H9 (cell line): Measurements from ENCODE around the gene MRLN. TPM values are rescaled to one million over a fixed set of nuclear protein-coding genes. Genes with fewer than 3 reads are reported as not detected.
A peak's percentile ranks its signal among the peaks of the same experiment; 100 is the strongest.

Experiments
- DNase-seq: peaks from one replicate; pipeline ENCODE4 v3.0.0-alpha.2; 2017
- H2AFZ ChIP-seq: one replicate; pipeline ENCODE4 v1.6.1; 2013; ENCODE audit warnings: mild to moderate bottlenecking, low read length, control low read depth, moderate library complexity
- H2AK5ac ChIP-seq: 2 replicates; pipeline ENCODE4 v1.6.1; 2013; ENCODE audit warnings: low read length, control low read depth, mixed read lengths; ENCODE audit not compliant: insufficient read length
- H2BK120ac ChIP-seq: one replicate; pipeline ENCODE4 v1.6.1; 2013; ENCODE audit warnings: low read depth, mild to moderate bottlenecking, low read length, control low read depth, inconsistent platforms; ENCODE audit not compliant: poor library complexity, severe bottlenecking
- H2BK12ac ChIP-seq: 2 replicates; pipeline ENCODE4 v1.6.1; 2013; ENCODE audit warnings: low read length, control low read depth, mixed read lengths, low read depth; ENCODE audit not compliant: insufficient read length
- H2BK15ac ChIP-seq: 2 replicates; pipeline ENCODE4 v1.6.1; 2013; ENCODE audit warnings: low read depth, low read length, control low read depth
- H2BK20ac ChIP-seq: one replicate; pipeline ENCODE4 v1.6.1; 2013; ENCODE audit warnings: low read depth, mild to moderate bottlenecking, low read length, control low read depth, inconsistent platforms; ENCODE audit not compliant: poor library complexity, severe bottlenecking
- H2BK5ac ChIP-seq: 2 replicates; pipeline ENCODE4 v1.6.1; 2013; ENCODE audit warnings: low read length, control low read depth, mixed read lengths; ENCODE audit not compliant: insufficient read length
- H3K14ac ChIP-seq: 2 replicates; pipeline ENCODE4 v1.6.1; 2013; ENCODE audit warnings: low read length, control low read depth; ENCODE audit not compliant: insufficient read depth
- H3K18ac ChIP-seq: 2 replicates; pipeline ENCODE4 v1.6.1; 2013; ENCODE audit warnings: low read depth, mild to moderate bottlenecking, mixed read lengths, low read length, control low read depth; ENCODE audit not compliant: insufficient read length
- H3K23ac ChIP-seq: 2 replicates; pipeline ENCODE4 v1.6.1; 2013; ENCODE audit warnings: low read length, control low read depth, mixed read lengths, low read depth; ENCODE audit not compliant: insufficient read length
- H3K23me2 ChIP-seq: 2 replicates; pipeline ENCODE4 v1.6.1; 2013; ENCODE audit warnings: low read depth, mild to moderate bottlenecking, mixed read lengths, low read length, control low read depth; ENCODE audit not compliant: insufficient read length, poor library complexity, severe bottlenecking
- H3K27ac ChIP-seq: 2 replicates; pipeline ENCODE4 v1.5.1; 2013; ENCODE audit warnings: low read length, control low read depth, mixed read lengths, low read depth; ENCODE audit not compliant: insufficient read length
- H3K27me3 ChIP-seq: 2 replicates; pipeline ENCODE4 v1.6.1; 2013; ENCODE audit warnings: low read length, control low read depth, inconsistent platforms; ENCODE audit not compliant: insufficient read depth
- H3K4ac ChIP-seq: 2 replicates; pipeline ENCODE4 v1.6.1; 2013; ENCODE audit warnings: low read depth, mild to moderate bottlenecking, control low read depth, inconsistent platforms, low read length, moderate library complexity
- H3K4me1 ChIP-seq: 2 replicates; pipeline ENCODE4 v1.6.1; 2013; ENCODE audit warnings: low read length, control low read depth, inconsistent platforms; ENCODE audit not compliant: insufficient read depth
- H3K4me2 ChIP-seq: 2 replicates; pipeline ENCODE4 v1.6.1; 2013; ENCODE audit warnings: low read length, control low read depth, mixed read lengths; ENCODE audit not compliant: insufficient read length, insufficient read depth
- H3K56ac ChIP-seq: 2 replicates; pipeline ENCODE4 v1.6.1; 2013; ENCODE audit warnings: low read depth, mild to moderate bottlenecking, mixed read lengths, low read length, control low read depth; ENCODE audit not compliant: insufficient read length
- H3K79me1 ChIP-seq: 2 replicates; pipeline ENCODE4 v1.6.1; 2013; ENCODE audit warnings: low read depth, mild to moderate bottlenecking, moderate library complexity, low read length, control low read depth, inconsistent platforms; ENCODE audit not compliant: insufficient read depth, poor library complexity, severe bottlenecking
- H3K79me2 ChIP-seq: 2 replicates; pipeline ENCODE4 v1.6.1; 2013; ENCODE audit warnings: low read length, control low read depth, inconsistent platforms; ENCODE audit not compliant: insufficient read depth
- H3K9ac ChIP-seq: 2 replicates; pipeline ENCODE4 v1.6.1; 2013; ENCODE audit warnings: low read length, control low read depth, mixed read lengths; ENCODE audit not compliant: insufficient read length; ENCODE audit errors: extremely low read depth
- H3K9me3 ChIP-seq: one replicate; pipeline ENCODE4 v1.6.1; 2013; ENCODE audit warnings: low read depth, low read length, inconsistent platforms; ENCODE audit not compliant: control insufficient read depth
- H3T11ph ChIP-seq: one replicate; pipeline ENCODE4 v1.6.1; 2013; ENCODE audit warnings: mild to moderate bottlenecking, low read length, control low read depth, inconsistent platforms
- H4K20me1 ChIP-seq: one replicate; pipeline ENCODE4 v1.6.1; 2013; ENCODE audit not compliant: control insufficient read depth, insufficient read length, insufficient read depth
- H4K5ac ChIP-seq: 2 replicates; pipeline ENCODE4 v1.6.1; 2013; ENCODE audit warnings: low read depth, mild to moderate bottlenecking, mixed read lengths, low read length, control low read depth; ENCODE audit not compliant: insufficient read length
- H4K8ac ChIP-seq: replicated peaks from 2 replicates; pipeline ENCODE4 v1.6.1; 2013; ENCODE audit warnings: low read length, control low read depth, mixed read lengths, low read depth; ENCODE audit not compliant: insufficient read length
- H4K91ac ChIP-seq: 2 replicates; pipeline ENCODE4 v1.6.1; 2013; ENCODE audit warnings: low read depth, mild to moderate bottlenecking, moderate library complexity, mixed read lengths, low read length, control low read depth; ENCODE audit not compliant: insufficient read length
- H3K27ac Mint-ChIP-seq, 3 experiments: 2 replicates in 2 of 3; 3 replicates in 1 of 3; pipeline ENCODE4 v1.8.0; 2020 to 2021; ENCODE audit warnings: mixed read lengths in 3 of 3, mild to moderate bottlenecking in 1 of 3, moderate library complexity in 1 of 3
- H3K27me3 Mint-ChIP-seq: 2 replicates; pipeline ENCODE4 v1.8.0; 2021; ENCODE audit warnings: low read depth, mild to moderate bottlenecking, moderate library complexity, mixed read lengths
- H3K36me3 Mint-ChIP-seq, 3 experiments: 2 replicates in 2 of 3; 3 replicates in 1 of 3; pipeline ENCODE4 v1.8.0; 2020 to 2021; ENCODE audit warnings: low read depth in 3 of 3, mixed read lengths in 3 of 3; ENCODE audit not compliant: insufficient read depth in 1 of 3
- H3K4me1 Mint-ChIP-seq, 2 experiments: 2 replicates each; pipeline ENCODE4 v1.8.0; 2020; ENCODE audit warnings: mixed read lengths in 2 of 2
- H3K4me3 Mint-ChIP-seq, 2 experiments: 2 replicates in 1 of 2; 3 replicates in 1 of 2; pipeline ENCODE4 v1.8.0; 2020 to 2021; ENCODE audit warnings: mild to moderate bottlenecking in 2 of 2, mixed read lengths in 2 of 2, moderate library complexity in 1 of 2
- H3K9me3 Mint-ChIP-seq, 2 experiments: 2 replicates in 1 of 2; 3 replicates in 1 of 2; pipeline ENCODE4 v1.8.0; 2020; ENCODE audit warnings: mild to moderate bottlenecking in 2 of 2, mixed read lengths in 2 of 2, moderate library complexity in 1 of 2
- CTCF ChIP-seq: fragments of 200-600 bp; sonication (generic); conservative IDR thresholded peaks from 3 replicates; pipeline ENCODE4 v1.8.0; 2021; ENCODE audit warnings: antibody characterized with exemption, mild to moderate bottlenecking
- WGBS: extraction: QIAGEN DNeasy Blood & Tissue Kit; methylation state at CpG from one replicate; pipeline ENCODE4 v1.1.7; 2013; ENCODE audit warnings: missing lambda C conversion rate, low lambda C conversion rate, mixed read lengths; ENCODE audit not compliant: insufficient read length; ENCODE audit errors: extremely low coverage; 5-methylcytosine and 5-hydroxymethylcytosine counted together
- total RNA-seq: library from RNA; stranded (reverse); gene quantifications from 2 replicates; pipeline ENCODE4 v1.2.1, GENCODE V29; 2021

The MRLN gene
- total RNA-seq, 1 experiment from 2014 or later, result not detected

DNA sequence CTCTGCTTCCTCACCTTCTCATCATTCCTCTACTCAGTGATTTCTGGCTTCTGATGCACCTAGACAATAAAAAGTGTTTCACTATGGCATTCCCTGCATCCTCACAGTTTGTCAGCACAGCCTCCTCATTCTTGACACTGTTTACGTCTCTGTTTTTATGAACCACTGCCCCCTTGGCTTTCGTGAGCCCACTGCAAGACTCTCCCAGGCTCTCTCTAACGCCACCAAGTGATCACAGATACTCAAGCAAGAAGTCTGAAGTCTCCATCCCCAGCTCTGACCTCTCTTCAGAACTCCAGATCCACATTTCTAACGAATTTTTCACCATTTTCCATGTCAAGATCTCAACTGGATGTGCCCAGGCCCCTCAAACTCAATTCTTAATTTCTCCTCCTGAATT, 52.5 kb downstream of the MRLN start:
- H3K27ac Mint-ChIP-seq, result peak overlapping the region in 1 of 3 experiments; percentile 33; a peak in 1 of 7 replicates
- no peaks in the 10 kb centered on the region for H3K9me3 ChIP-seq
- WGBS, result no CpG with 5 or more reads among the region's 4 CpGs

More for the DNA sequence above, 52.5 kb downstream of the MRLN start:
- H3K27me3 ChIP-seq, result no peaks in the 10 kb centered on the region
- no peak overlapping the region for H2BK5ac ChIP-seq
- H3K9ac ChIP-seq, result no peak overlapping the region
- H2BK20ac ChIP-seq, result no peak overlapping the region
- no peak overlapping the region for H4K5ac ChIP-seq
- no peak overlapping the region for H3T11ph ChIP-seq
- H3K79me2 ChIP-seq, result no peaks in the 10 kb centered on the region
- H3K27ac ChIP-seq, result no peak overlapping the region
- no peak overlapping the region for H2BK12ac ChIP-seq
- TF ChIP-seq CTCF, result peak; percentile 68
- Mint-ChIP-seq H3K9me3 (no peaks in the 10 kb centered on the region; a peak in 1 of 5 replicates), H3K36me3 (peaks cover 4 to 49% (median 14%) of the 10 kb centered on the region in 3 experiments; a peak in 5 of 7 replicates), H3K4me1 (peaks cover 11 to 31% of the 10 kb centered on the region in 2 experiments), H3K27me3 (no peaks in the 10 kb centered on the region), H3K4me3 (no peak overlapping the region)
- H3K79me1 ChIP-seq, result no peaks in the 10 kb centered on the region
- H3K23me2 ChIP-seq, result no peaks in the 10 kb centered on the region
- H3K23ac ChIP-seq, result no peak overlapping the region
- no peaks in the 10 kb centered on the region for H3K4me1 ChIP-seq
- peak; percentile 62 for DNase-seq
- H4K8ac ChIP-seq, result no peak overlapping the region
- no peak overlapping the region for H3K18ac ChIP-seq
- no peak overlapping the region for H3K56ac ChIP-seq
- H2BK15ac ChIP-seq, result no peak overlapping the region
- no peak overlapping the region for H3K4ac ChIP-seq
- no peak overlapping the region for H2BK120ac ChIP-seq
- H4K91ac ChIP-seq, result no peak overlapping the region
- H3K14ac ChIP-seq, result no peak overlapping the region
- no peak overlapping the region for H3K4me2 ChIP-seq
- no peak overlapping the region for H2AFZ ChIP-seq
- H2AK5ac ChIP-seq, result no peak overlapping the region
- H4K20me1 ChIP-seq, result no peaks in the 10 kb centered on the region
